ENCODE measurements around the gene UBA5.
A peak's percentile ranks its signal among the peaks of the same experiment; 100 is the strongest.

GRCh38 chr3:132726341-132726823 is 66.3 kb downstream of the UBA5 start:
- TF ChIP-seq EZH2phosphoT487 (IDR thresholded peaks at IDR 0.05) (no peak), CTCF (IDR thresholded peaks at IDR 0.05) (peak; percentile 92)
